ENCODE results near the gene ACSBG1.

Gene ACSBG1

GRCh38 chr15:78260489-78260888 is 26.1 kb upstream of the ACSBG1 start:
- no peaks in the 10 kb centered on the region for H3K9me3 ChIP-seq (ENCODE audit: insufficient read depth, low read length)
- no peaks in the 10 kb centered on the region for H3F3A ChIP-seq (ENCODE audit: insufficient read depth)
- H3K4me3 ChIP-seq (ENCODE audit: insufficient read depth, low read length, poor library complexity, severe bottlenecking) = no peak overlapping the region
- no peaks in the 10 kb centered on the region for H3K79me2 ChIP-seq (ENCODE audit: insufficient read depth, low read length)
- H4K20me1 ChIP-seq (ENCODE audit: low read depth, low read length) = no peaks in the 10 kb centered on the region
- TF ChIP-seq EZH2phosphoT487 (conservative IDR thresholded peaks at IDR 0.05; ENCODE audit: low read length) (no peak), CTCF (IDR thresholded peaks at IDR 0.05; ENCODE audit: insufficient read depth, low read length, poor library complexity, severe bottlenecking) (no peak)
- H3K4me2 ChIP-seq (ENCODE audit: low read depth, low read length, poor library complexity, severe bottlenecking) = no peak overlapping the region
- no peak overlapping the region for H3K27ac ChIP-seq (ENCODE audit: low read depth, low read length)
- no peak overlapping the region for H3K9ac ChIP-seq (ENCODE audit: low read length)
- no peaks in the 10 kb centered on the region for H3K36me3 ChIP-seq (ENCODE audit: low read length)
- H3K9me2 ChIP-seq (replicated peaks; ENCODE audit: insufficient read depth, low read length) = no peaks in the 10 kb centered on the region
- no peak overlapping the region for H2AFZ ChIP-seq (ENCODE audit: low read depth, low read length, severe bottlenecking)
- no peaks in the 10 kb centered on the region for H3K27me3 ChIP-seq (ENCODE audit: low read length)

- Histone ChIP-seq H3K79me2 (ENCODE audit: insufficient read depth, low read length) (no peaks in the 10 kb centered on the region), H3K4me2 (ENCODE audit: low read depth, low read length, poor library complexity, severe bottlenecking) (no peak overlapping the region), H3K4me3 (ENCODE audit: insufficient read depth, low read length, poor library complexity, severe bottlenecking) (no peak overlapping the region), H3K9ac (ENCODE audit: low read length) (no peak overlapping the region), H3K9me3 (ENCODE audit: insufficient read depth, low read length) (no peaks in the 10 kb centered on the region), H4K20me1 (ENCODE audit: low read depth, low read length) (no peaks in the 10 kb centered on the region), H3K36me3 (ENCODE audit: low read length) (no peaks in the 10 kb centered on the region), H3F3A (ENCODE audit: insufficient read depth) (no peaks in the 10 kb centered on the region), H3K27me3 (ENCODE audit: low read length) (no peaks in the 10 kb centered on the region), H2AFZ (ENCODE audit: low read depth, low read length, severe bottlenecking) (no peak overlapping the region), H3K9me2 (replicated peaks; ENCODE audit: insufficient read depth, low read length) (no peaks in the 10 kb centered on the region), H3K27ac (ENCODE audit: low read depth, low read length) (no peak overlapping the region)
- TF ChIP-seq EZH2phosphoT487 (conservative IDR thresholded peaks at IDR 0.05; ENCODE audit: low read length) = no peak
- no peak for TF ChIP-seq CTCF (IDR thresholded peaks at IDR 0.05; ENCODE audit: insufficient read depth, low read length, poor library complexity, severe bottlenecking)
Measured at GRCh38 chr15:78259232-78259631, 24.9 kb upstream of the ACSBG1 start.

- no peaks in the 10 kb centered on the region for H3K79me2 ChIP-seq (ENCODE audit: insufficient read depth, low read length)
- no peaks in the 10 kb centered on the region for H3K27me3 ChIP-seq (ENCODE audit: low read length)
- no peaks in the 10 kb centered on the region for H3K9me2 ChIP-seq (replicated peaks; ENCODE audit: insufficient read depth, low read length)
- H3K4me2 ChIP-seq (ENCODE audit: low read depth, low read length, poor library complexity, severe bottlenecking) = no peak overlapping the region
- H3K36me3 ChIP-seq (ENCODE audit: low read length) = no peaks in the 10 kb centered on the region
- H3F3A ChIP-seq (ENCODE audit: insufficient read depth) = no peaks in the 10 kb centered on the region
- no peak overlapping the region for H3K27ac ChIP-seq (ENCODE audit: low read depth, low read length)
- H3K9me3 ChIP-seq (ENCODE audit: insufficient read depth, low read length) = no peaks in the 10 kb centered on the region
- no peak overlapping the region for H2AFZ ChIP-seq (ENCODE audit: low read depth, low read length, severe bottlenecking)
- no peak for TF ChIP-seq CTCF (IDR thresholded peaks at IDR 0.05; ENCODE audit: insufficient read depth, low read length, poor library complexity, severe bottlenecking)
- no peak for TF ChIP-seq EZH2phosphoT487 (conservative IDR thresholded peaks at IDR 0.05; ENCODE audit: low read length)
- no peak overlapping the region for H3K4me3 ChIP-seq (ENCODE audit: insufficient read depth, low read length, poor library complexity, severe bottlenecking)
- H3K9ac ChIP-seq (ENCODE audit: low read length) = no peak overlapping the region
- H4K20me1 ChIP-seq (ENCODE audit: low read depth, low read length) = no peaks in the 10 kb centered on the region
Measured at GRCh38 chr15:78257681-78258080, 23.3 kb upstream of the ACSBG1 start.

- Histone ChIP-seq H3F3A (ENCODE audit: insufficient read depth) (no peaks in the 10 kb centered on the region), H3K4me2 (ENCODE audit: low read depth, low read length, poor library complexity, severe bottlenecking) (no peak overlapping the region), H3K9me2 (replicated peaks; ENCODE audit: insufficient read depth, low read length) (no peaks in the 10 kb centered on the region), H3K27me3 (ENCODE audit: low read length) (no peaks in the 10 kb centered on the region), H3K27ac (ENCODE audit: low read depth, low read length) (no peak overlapping the region), H2AFZ (ENCODE audit: low read depth, low read length, severe bottlenecking) (no peak overlapping the region), H3K9me3 (ENCODE audit: insufficient read depth, low read length) (no peaks in the 10 kb centered on the region), H4K20me1 (ENCODE audit: low read depth, low read length) (no peaks in the 10 kb centered on the region), H3K36me3 (ENCODE audit: low read length) (no peaks in the 10 kb centered on the region), H3K79me2 (ENCODE audit: insufficient read depth, low read length) (no peaks in the 10 kb centered on the region), H3K9ac (ENCODE audit: low read length) (no peak overlapping the region), H3K4me3 (ENCODE audit: insufficient read depth, low read length, poor library complexity, severe bottlenecking) (no peak overlapping the region)
- TF ChIP-seq CTCF (IDR thresholded peaks at IDR 0.05; ENCODE audit: insufficient read depth, low read length, poor library complexity, severe bottlenecking) = no peak
- TF ChIP-seq EZH2phosphoT487 (conservative IDR thresholded peaks at IDR 0.05; ENCODE audit: low read length) = no peak
Measured at GRCh38 chr15:78256044-78256437, 21.7 kb upstream of the ACSBG1 start.

Data from SU-DHL-6 (cell line).